Activated CD4-positive, alpha-beta T cell treated with anti-CD3 and anti-CD28 coated beads, Interleukin-2, amount 50 U/mL, for 1 hour (primary cell): ENCODE measurements around the gene MYOZ1.

ENCODE experiments used
- DNase-seq: peaks from one replicate; pipeline ENCODE4 v3.0.0-alpha.2; 2020

MYOZ1 gene

DNA sequence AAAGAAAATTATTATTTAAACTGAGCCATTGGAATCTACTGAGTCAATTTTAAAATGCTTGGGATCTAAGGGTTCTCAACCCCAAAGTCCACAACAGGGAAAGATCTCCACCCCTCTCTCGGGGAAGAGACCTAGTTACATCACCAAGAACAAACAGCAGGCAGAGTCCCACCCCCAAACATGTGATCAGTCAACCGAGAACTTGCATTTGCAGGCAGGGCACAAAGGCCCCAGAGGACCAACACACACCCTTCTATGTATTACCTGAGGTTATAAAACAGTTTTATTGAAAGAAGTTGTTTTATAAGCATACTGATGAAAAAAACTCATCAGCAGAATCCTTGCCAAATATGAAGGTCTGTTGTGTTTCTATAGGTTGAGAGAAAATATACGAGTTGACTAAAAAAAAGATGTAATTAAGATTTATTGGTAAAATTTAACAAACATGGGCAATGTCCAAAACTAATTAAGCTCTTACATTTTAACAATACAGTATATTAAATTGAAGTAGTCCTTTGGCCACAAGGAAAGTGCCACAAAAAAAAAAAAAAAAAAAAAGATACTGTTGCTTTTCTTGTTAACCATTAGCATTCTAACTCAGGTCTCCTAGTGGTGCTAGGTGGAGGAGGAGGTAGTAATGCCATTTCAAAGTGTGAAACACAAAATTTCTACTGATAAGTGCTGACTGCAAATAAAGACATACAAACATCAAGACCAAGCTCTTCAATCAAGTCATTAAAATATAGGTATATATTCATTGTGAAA, 49.2 kb downstream of the MYOZ1 start:
- DNase-seq, result peak; percentile 1

DNA sequence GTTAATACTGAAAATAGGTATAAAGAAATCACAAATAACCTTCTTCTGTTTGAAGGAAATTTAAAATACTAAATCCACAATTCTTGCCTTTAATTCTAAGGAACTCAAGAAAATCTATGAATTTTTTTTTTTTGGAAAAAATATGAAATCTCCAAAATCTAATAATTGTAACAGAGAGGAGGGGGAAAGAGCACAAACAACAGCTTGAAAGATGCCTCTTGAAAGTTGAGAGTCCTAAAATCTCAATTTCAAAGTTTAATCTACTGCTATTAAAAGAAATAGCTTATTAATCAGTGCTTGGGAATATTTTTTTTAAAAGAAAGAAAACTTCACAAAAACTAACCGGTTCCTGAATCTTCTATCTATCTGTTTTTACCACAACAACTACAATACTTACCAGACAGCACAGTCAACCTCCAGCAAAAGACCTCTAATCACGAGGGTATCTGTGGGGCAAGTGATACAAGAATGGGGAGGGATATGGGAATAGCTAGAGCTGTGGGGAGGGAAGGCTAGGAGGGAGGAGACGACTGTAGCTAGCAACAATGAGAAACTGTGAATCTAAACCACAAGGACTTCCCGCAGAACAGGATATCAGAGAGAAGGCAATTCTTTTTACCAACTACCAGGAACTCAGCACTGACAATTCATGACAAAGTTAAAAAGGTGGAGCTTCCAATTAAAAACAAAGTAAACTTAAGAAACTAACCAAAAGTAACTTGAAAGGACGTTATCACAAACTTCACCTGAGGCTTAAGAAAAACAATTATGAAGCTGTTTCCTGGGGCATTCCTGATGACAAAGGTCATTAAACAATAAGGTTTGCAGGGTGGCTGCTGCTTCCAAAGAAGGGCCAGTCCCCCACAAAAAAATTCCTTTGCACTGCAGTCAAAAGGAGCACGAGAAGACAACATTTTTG, 50.1 kb downstream of the MYOZ1 start, which contains the start of gene USP54:
TSS of gene USP54 (minus strand) at position 462 of the 919 bp plus-strand sequence. CDS start 15,684 bp downstream, outside the sequence.
- DNase-seq, result no peak

- no peak for DNase-seq
These were observed 51.6 kb downstream of the MYOZ1 start for GRCh38 chr10:73589563-73590126.

DNA sequence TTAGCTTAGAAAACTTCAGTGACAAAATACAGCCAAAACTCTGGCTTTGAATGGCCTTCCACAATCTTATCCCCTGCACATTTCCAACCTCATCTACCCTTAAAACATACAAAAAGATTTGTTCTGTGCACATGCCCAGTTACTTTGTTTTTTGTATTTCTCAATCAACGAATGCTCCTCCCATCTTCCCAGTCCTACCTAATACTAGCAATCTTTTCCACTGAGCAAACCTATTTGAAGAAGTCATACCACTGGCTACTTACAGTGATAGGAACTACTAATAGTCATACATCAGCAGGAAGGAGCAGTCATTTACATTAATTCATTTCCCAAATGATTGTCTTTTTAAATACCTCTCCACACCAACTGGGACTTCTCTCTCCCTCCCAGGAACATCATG, 52.6 kb downstream of the MYOZ1 start:
- DNase-seq, result no peak

DNA sequence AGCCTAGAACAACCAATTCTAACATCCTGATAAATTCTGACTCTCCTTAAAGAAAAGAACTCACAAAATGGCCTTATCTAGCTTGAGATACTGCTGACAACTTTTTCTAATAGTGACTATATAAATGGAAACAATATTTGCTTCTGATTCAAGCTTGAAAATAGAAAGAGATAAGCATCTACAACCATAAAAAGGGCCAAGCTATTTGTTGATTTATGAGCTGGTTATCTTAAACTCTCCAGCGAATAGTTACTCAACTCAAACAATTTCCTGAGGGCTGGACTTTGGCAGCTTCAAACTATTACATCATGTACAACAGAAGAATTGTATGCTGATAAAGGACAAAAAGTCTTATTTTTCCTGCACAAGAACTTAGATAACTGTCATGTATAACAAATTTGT, 54.7 kb downstream of the MYOZ1 start:
- no peak for DNase-seq

DNA sequence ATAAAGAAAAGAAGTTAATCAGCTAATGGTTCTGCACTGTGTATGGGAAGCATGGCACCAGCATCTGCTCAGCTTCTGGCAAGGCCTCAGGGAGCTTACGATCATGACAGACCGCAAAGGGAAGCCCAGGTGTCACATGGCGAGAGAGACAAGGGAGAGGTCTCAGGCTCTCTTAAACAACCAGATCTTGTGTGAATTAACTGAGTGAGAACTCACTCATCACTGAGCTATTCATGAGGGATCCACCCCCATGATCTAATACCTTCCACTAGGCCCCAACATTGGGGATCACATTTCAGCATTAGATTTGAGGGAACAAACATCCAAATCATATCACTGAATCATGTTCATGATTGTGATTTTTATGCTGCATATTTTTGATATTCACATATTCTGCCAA, 55.9 kb downstream of the MYOZ1 start:
- no peak for DNase-seq

DNA sequence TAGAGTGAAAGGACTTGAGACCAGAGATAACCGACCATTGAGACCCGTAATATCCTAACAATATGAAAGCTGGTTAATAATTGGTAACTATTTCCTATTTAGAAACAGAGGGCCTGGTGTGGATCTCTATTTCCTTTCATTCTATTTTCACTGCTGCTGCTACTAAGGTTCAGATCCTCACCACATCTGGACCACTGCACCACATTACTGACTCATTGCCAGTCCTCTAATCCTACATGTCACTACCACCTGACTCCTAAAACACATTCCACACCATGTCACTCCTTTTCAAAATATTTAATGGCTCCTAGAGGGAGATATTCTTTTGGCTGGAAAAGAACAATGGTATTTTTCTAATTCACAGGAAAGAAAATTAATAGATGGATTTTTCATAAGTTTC, 56.5 kb downstream of the MYOZ1 start:
- no peak for DNase-seq

DNA sequence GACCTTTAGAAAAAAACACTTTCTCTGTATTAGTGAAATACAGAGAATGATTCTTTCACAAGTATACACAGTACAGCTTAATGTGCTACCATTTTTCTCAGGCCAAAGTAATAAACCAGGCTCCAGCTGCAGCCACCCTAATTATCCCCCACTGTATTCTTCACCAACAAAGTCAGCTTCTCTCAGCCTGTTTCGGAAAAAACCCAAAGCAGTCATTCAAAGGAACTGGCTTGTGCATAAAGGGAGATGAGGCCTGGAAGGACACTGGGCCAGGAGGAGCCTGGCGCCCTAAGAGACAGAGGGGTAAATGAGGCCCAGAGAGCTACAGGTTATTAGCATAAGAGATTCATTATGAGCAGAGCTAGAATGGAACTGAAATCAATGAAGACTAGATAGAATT, 59.4 kb downstream of the MYOZ1 start:
- DNase-seq, result no peak
